ENCODE data around the gene HLA-DOA. TPM values are rescaled to one million over a fixed set of nuclear protein-coding genes. Genes with fewer than 3 reads are reported as not detected.

Gene HLA-DOA
- total and polyA plus RNA-seq, 12 donors, result 0.94 to 61.9 (median 13.6) TPM

DNA sequence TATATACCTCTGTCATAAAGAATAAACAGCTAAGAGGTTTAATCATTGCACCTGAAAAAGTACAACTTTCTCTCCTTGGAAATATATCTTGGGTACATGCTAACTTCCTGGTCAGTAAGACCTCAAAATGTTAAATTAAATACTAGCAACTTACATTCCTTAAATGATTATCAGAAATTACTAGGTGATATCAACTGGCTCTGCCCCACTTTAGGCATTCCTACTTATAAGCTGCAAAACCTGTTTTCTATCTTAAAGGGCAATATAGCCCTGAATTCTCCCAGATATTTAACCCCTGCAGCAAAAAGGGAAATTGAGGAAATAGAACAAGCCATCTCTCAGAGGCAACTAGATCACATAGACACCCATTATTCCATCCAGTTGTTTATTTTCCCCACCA, 43.2 kb upstream of the HLA-DOA start:
- DNase-seq, result no peak
- intact Hi-C loops (cut with DNase I), result no loop called here
- no peak overlapping the region for H3K27ac ChIP-seq
- TF ChIP-seq POLR2A (IDR thresholded peaks at IDR 0.05), result no peak
- no peak for TF ChIP-seq CTCF (IDR thresholded peaks at IDR 0.05)
- H3K9me3 ChIP-seq (replicated peaks in 1 of 3), result no peaks in the 10 kb centered on the region
- H3K27me3 ChIP-seq, result peaks cover 6% of the 10 kb centered on the region
- no peaks in the 10 kb centered on the region for H3K4me1 ChIP-seq (replicated peaks in 1 of 2)
- H3K36me3 ChIP-seq (replicated peaks in 1 of 2), result no peaks in the 10 kb centered on the region
- no peak overlapping the region for H3K4me3 ChIP-seq

DNA sequence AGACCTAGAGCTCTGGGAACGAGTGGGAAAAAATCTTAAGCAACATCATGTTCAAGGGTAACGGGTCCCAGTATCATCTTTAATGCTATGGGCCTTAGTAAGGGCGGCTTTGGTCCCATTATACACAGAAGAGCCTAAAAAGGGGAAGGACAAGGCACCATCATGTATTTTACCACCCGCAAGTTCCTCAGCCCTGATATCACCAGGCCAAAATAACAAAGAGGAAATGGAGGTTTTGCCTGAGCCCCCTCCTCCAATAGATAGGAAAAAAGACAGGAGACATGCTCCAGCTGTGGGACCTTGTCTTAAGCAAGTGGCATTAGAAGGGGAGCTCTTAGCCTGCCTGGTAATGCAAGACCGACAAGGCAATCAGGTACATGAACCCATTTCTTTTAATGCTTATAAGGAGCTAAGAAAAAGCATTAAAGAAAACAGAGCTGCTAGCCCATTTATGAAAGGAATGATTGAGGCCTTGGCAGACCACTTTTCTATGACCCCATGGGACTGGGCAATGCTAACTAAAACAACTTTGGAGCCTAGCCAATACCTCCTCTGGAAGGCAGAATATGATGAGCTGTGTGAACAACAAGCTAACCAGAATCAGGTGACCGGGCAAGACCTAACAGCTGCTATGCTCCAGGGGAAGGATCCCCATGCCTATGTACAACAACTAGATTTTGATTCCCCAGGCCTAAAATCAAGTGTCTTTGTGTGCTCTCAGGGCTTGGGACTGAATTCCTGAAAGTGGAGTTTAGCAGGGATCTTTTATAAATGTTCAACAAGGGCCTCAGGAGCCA, 40.8 kb upstream of the HLA-DOA start:
- H3K4me1 ChIP-seq (replicated peaks in 1 of 2), result no peaks in the 10 kb centered on the region
- no peaks in the 10 kb centered on the region for H3K36me3 ChIP-seq (replicated peaks in 1 of 2)
- no peak for DNase-seq
- intact Hi-C loops (cut with DNase I), result no loop called here
- H3K4me3 ChIP-seq, result no peak overlapping the region
- H3K9me3 ChIP-seq (replicated peaks in 1 of 3), result no peaks in the 10 kb centered on the region
- H3K27me3 ChIP-seq, result peaks cover 6% of the 10 kb centered on the region
- TF ChIP-seq POLR2A (IDR thresholded peaks at IDR 0.05), result no peak
- TF ChIP-seq CTCF (IDR thresholded peaks at IDR 0.05), result no peak
- H3K27ac ChIP-seq, result no peak overlapping the region
- WGBS, 4 donors, result 55 to 65% (median 62%) methylated on average over 5 to 6 of the region's 6 CpGs

GRCh38 chr6:33049323-33050013, 40.1 kb upstream of the HLA-DOA start:
- TF ChIP-seq CTCF (IDR thresholded peaks at IDR 0.05), result no peak
- no peak for TF ChIP-seq POLR2A (IDR thresholded peaks at IDR 0.05)
- no peak overlapping the region for H3K27ac ChIP-seq
- 55 to 63% (median 59%) methylated on average over 9 of the region's 9 CpGs for WGBS, 4 donors
- intact Hi-C loops (cut with DNase I), result no loop called here
- H3K36me3 ChIP-seq (replicated peaks in 1 of 2), result no peaks in the 10 kb centered on the region
- H3K4me1 ChIP-seq (replicated peaks in 1 of 2), result no peaks in the 10 kb centered on the region
- peaks cover 6% of the 10 kb centered on the region for H3K27me3 ChIP-seq
- no peak for DNase-seq
- H3K9me3 ChIP-seq (replicated peaks in 1 of 3), result no peaks in the 10 kb centered on the region
- no peak overlapping the region for H3K4me3 ChIP-seq

DNA sequence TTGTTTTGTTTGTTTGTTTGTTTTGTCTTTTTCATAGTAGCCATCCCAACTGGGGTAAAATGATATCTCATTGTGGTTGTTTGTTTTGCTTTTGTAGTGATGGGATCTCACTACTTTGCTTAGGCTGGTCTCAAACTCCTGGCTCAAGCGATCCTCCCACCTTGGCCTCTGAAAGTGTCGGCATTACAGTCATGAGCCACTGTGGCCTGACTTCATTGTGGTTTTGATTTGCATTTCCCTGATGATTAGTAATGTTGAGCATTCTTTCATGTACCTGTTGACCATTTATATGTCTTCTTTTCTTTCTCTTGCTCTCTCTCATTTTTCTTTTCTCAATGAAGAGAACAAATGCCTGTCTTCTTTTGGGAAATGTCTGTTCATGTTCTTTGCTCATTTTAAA, 30.8 kb upstream of the HLA-DOA start:
- DNase-seq, result no peak
- no peaks in the 10 kb centered on the region for H3K27me3 ChIP-seq
- no peaks in the 10 kb centered on the region for H3K36me3 ChIP-seq (replicated peaks in 1 of 2)
- H3K27ac ChIP-seq, result no peak overlapping the region
- no peak for TF ChIP-seq CTCF (IDR thresholded peaks at IDR 0.05)
- no peak for TF ChIP-seq POLR2A (IDR thresholded peaks at IDR 0.05)
- H3K4me3 ChIP-seq, result no peak overlapping the region
- whole genome bisulfite sequencing, 4 donors, result 87 to 98% (median 94%) methylated on average over 2 of the region's 2 CpGs
- intact Hi-C loops (cut with DNase I), result no loop called here
- no peaks in the 10 kb centered on the region for H3K9me3 ChIP-seq (replicated peaks in 1 of 3)
- no peaks in the 10 kb centered on the region for H3K4me1 ChIP-seq (replicated peaks in 1 of 2)

Data from adrenal gland (tissue), 12 donors.